HepG2 (cell line): Measurements from ENCODE around the gene CISD1. TPM values are rescaled to one million over a fixed set of nuclear protein-coding genes. Genes with fewer than 3 reads are reported as not detected.

ENCODE experiments used
- ATAC-seq: fragments of 200-7000 bp; cut with Tn5 transposase; 3 replicates; pipeline ENCODE4 v1.9.1; 2020; ENCODE audit warnings: mild to moderate bottlenecking, moderate library complexity
- BruUV-seq: library from RNA; stranded (reverse); fragments of 400-500 nt; replicated peaks from 2 replicates; lab custom pipeline; 2021; lab: Mats Ljungman, UMichigan
- CTCF ChIA-PET: fragments of 300-600 bp; formaldehyde crosslinking; extraction: SDS; loops from one replicate; lab custom pipeline; 2021; ENCODE audit warnings: low total read pairs, inconsistent platforms, low intra/inter-chr PET ratio; lab: Yijun Ruan, JAX
- POLR2A ChIA-PET: fragments of 350-600 bp; sonication (Branson Sonifier 250); formaldehyde crosslinking; loops from one replicate; lab custom pipeline; 2020; ENCODE audit warnings: antibody characterized with exemption, inconsistent platforms; lab: Yijun Ruan, JAX
- DNase-seq: peaks from one replicate; pipeline ENCODE4 v3.0.0-alpha.2; 2015; ENCODE audit warnings: low spot score
- FAIRE-seq: peaks from 3 replicates; lab custom pipeline; 2011; peaks lifted over from hg19 to GRCh38; lab: Jason Lieb, UNC
- H2AFZ ChIP-seq: one replicate; pipeline ENCODE4 v1.6.1; 2011; ENCODE audit warnings: low read length, inconsistent platforms
- H3K27ac ChIP-seq: fragments of 300-600 bp; 3 replicates; pipeline ENCODE4 v1.8.0; 2011; ENCODE audit warnings: mixed run types, mild to moderate bottlenecking, mixed read lengths, low read length, inconsistent platforms; ENCODE audit not compliant: insufficient read depth; ENCODE audit errors: extremely low read length
- H3K27me3 ChIP-seq, 2 experiments: fragments of 200-600 bp in 1 of 2; 2 replicates in 1 of 2; 3 replicates in 1 of 2; pipeline versions ENCODE4 v1.6.0 to v1.8.0; 2011; ENCODE audit warnings: low read length in 2 of 2, mild to moderate bottlenecking in 2 of 2, moderate library complexity in 2 of 2, inconsistent platforms in 1 of 2; ENCODE audit not compliant: insufficient read depth in 2 of 2, control insufficient read depth in 1 of 2
- H3K36me3 ChIP-seq, 2 experiments: fragments of 200-600 bp in 1 of 2; replicated peaks in 1 of 2; 2 replicates in 1 of 2; 3 replicates in 1 of 2; pipeline versions ENCODE4 v1.5.1 to v1.8.0; 2011; ENCODE audit warnings: low read length in 2 of 2, inconsistent platforms in 1 of 2; ENCODE audit not compliant: insufficient read depth in 2 of 2, control insufficient read depth in 1 of 2
- H3K4me1 ChIP-seq: 2 replicates; pipeline ENCODE4 v1.5.1; 2012; ENCODE audit warnings: low read length, inconsistent platforms; ENCODE audit not compliant: insufficient read depth
- H3K4me2 ChIP-seq: 2 replicates; pipeline ENCODE4 v1.6.0; 2011; ENCODE audit warnings: low read depth, low read length, inconsistent platforms
- H3K4me3 ChIP-seq, 3 experiments: fragments of 200-600 bp in 1 of 3; sonication (generic), shearing (Covaris generic) in 1 of 3; replicated peaks in 1 of 3; 2 replicates each; pipeline ENCODE4 v1.5.1; 2011 to 2016; ENCODE audit warnings: low read length in 3 of 3, inconsistent platforms in 2 of 3, low read depth in 2 of 3, mild to moderate bottlenecking in 2 of 3, control low read depth in 1 of 3, mixed read lengths in 1 of 3; ENCODE audit not compliant: insufficient read depth in 1 of 3
- H3K79me2 ChIP-seq: one replicate; pipeline ENCODE4 v1.6.1; 2011; ENCODE audit warnings: low read length, inconsistent platforms; ENCODE audit not compliant: insufficient read depth
- H3K9ac ChIP-seq: 2 replicates; pipeline ENCODE4 v1.6.0; 2011; ENCODE audit warnings: mild to moderate bottlenecking, low read depth, low read length, inconsistent platforms; ENCODE audit not compliant: insufficient read depth
- H3K9me3 ChIP-seq: 2 replicates; pipeline ENCODE4 v1.5.1; 2012; ENCODE audit warnings: mild to moderate bottlenecking, low read length
- H4K20me1 ChIP-seq: 2 replicates; pipeline ENCODE4 v1.6.0; 2011; ENCODE audit warnings: inconsistent platforms, mild to moderate bottlenecking, low read length, moderate library complexity; ENCODE audit not compliant: insufficient read depth
- BORCS8-MEF2B ChIP-seq: sonication (generic); formaldehyde crosslinking; IDR thresholded peaks from 2 replicates; pipeline ENCODE4 v1.8.0; 2022; ENCODE audit warnings: mild to moderate bottlenecking, missing genetic modification reagents
- NCOA5 ChIP-seq: sonication (generic); formaldehyde crosslinking; IDR thresholded peaks from 2 replicates; pipeline ENCODE4 v1.4.0; 2020; ENCODE audit warnings: missing genetic modification reagents
- POGZ ChIP-seq: sonication (generic); formaldehyde crosslinking; IDR thresholded peaks from 2 replicates; pipeline ENCODE4 v1.4.0; 2020; ENCODE audit warnings: mild to moderate bottlenecking, missing genetic modification reagents
- RARG ChIP-seq: sonication (generic); formaldehyde crosslinking; IDR thresholded peaks from 2 replicates; pipeline ENCODE4 v1.4.0; 2020; ENCODE audit warnings: low read depth, mild to moderate bottlenecking, missing genetic modification reagents
- ZFP82 ChIP-seq: sonication (generic); formaldehyde crosslinking; IDR thresholded peaks from 2 replicates; pipeline ENCODE4 v1.5.1; 2020; ENCODE audit warnings: mild to moderate bottlenecking, missing genetic modification reagents, borderline replicate concordance
- ZMYM3 ChIP-seq: sonication (generic); formaldehyde crosslinking; IDR thresholded peaks from 2 replicates; pipeline ENCODE4 v1.5.1; 2020; ENCODE audit warnings: mild to moderate bottlenecking, missing genetic modification reagents
- ZNF556 ChIP-seq: sonication (generic); formaldehyde crosslinking; IDR thresholded peaks from 2 replicates; pipeline ENCODE4 v1.4.0; 2020; ENCODE audit warnings: mild to moderate bottlenecking, missing genetic modification reagents, borderline replicate concordance
- ZNF674 ChIP-seq: sonication (generic); formaldehyde crosslinking; IDR thresholded peaks from 2 replicates; pipeline ENCODE4 v1.5.0; 2020; ENCODE audit warnings: low read depth, mild to moderate bottlenecking, missing genetic modification reagents
- WGBS: methylation state at CpG from one replicate; pipeline ENCODE4 v1.1.6; 2017; ENCODE audit warnings: low lambda C conversion rate; 5-methylcytosine and 5-hydroxymethylcytosine counted together
- in situ Hi-C: cut with HindIII; loops from 2 replicates; pipeline ENCODE4 v1.10.0; 2017; ENCODE audit warnings: low pct_unique_long_range_greater_than_20kb; ENCODE audit not compliant: extremely low pct_ligation_motif_present
- intact Hi-C: fragments of 100-400 bp; cut with micrococcal nuclease; formaldehyde crosslinking; loops from one replicate; pipeline ENCODE4 v1.10.0; 2022; ENCODE audit not compliant: unreplicated experiment
- polyA plus RNA-seq, 8 experiments: library from polyadenylated mRNA; depleted of rRNA in 3 of 8; stranded (reverse) in 7 of 8; unstranded in 1 of 8; fragments of >200 nt; fragmentation: Illumina TruSeq in 4 of 8; extraction: Trizol in 4 of 8; gene quantifications; 2 replicates each; pipeline versions ENCODE4 v1.2.1 to v1.2.3, GENCODE V29; 2011 to 2016; ENCODE audit warnings: low read depth in 4 of 8, missing spikeins in 1 of 8, mixed read lengths in 1 of 8; ENCODE audit not compliant: insufficient read depth in 1 of 8
- total RNA-seq, 5 experiments: library from RNA; depleted of rRNA; stranded (reverse); fragments of >200 nt; fragmentation: Illumina TruSeq; extraction: Trizol; gene quantifications; 2 replicates each; pipeline ENCODE4 v1.2.3, GENCODE V29; 2016; ENCODE audit warnings: low read depth in 1 of 5
- TF ChIP-seq, protein P1 (sequence below): sonication (generic); formaldehyde crosslinking; IDR thresholded peaks from 2 replicates; pipeline ENCODE4 v1.8.1; 2023; ENCODE audit warnings: missing genetic modification reagents, mild to moderate bottlenecking, borderline replicate concordance
- TF ChIP-seq, protein P2 (sequence below): sonication (generic); formaldehyde crosslinking; IDR thresholded peaks from 2 replicates; pipeline ENCODE4 v1.5.0; 2020; ENCODE audit warnings: missing genetic modification reagents, mild to moderate bottlenecking, borderline replicate concordance
- TF ChIP-seq, protein P3 (sequence below): sonication (generic); formaldehyde crosslinking; IDR thresholded peaks from 2 replicates; pipeline ENCODE4 v1.4.0; 2020; ENCODE audit warnings: low read depth, mild to moderate bottlenecking, missing genetic modification reagents
- TF ChIP-seq, protein P4 (sequence below): sonication (generic); formaldehyde crosslinking; IDR thresholded peaks from 2 replicates; pipeline ENCODE4 v1.8.1; 2023; ENCODE audit warnings: mild to moderate bottlenecking, missing genetic modification reagents
- TF ChIP-seq, protein P5 (sequence below): sonication (generic); formaldehyde crosslinking; IDR thresholded peaks from 2 replicates; pipeline ENCODE4 v1.5.1; 2020; ENCODE audit warnings: missing genetic modification reagents, mild to moderate bottlenecking, borderline replicate concordance

The CISD1 gene
- total and polyA plus RNA-seq, 2 of the 13 experiments (the other 11 are each of a cell fraction or from before 2014, with no cell fraction given): 63.4 to 78.9 TPM

DNA sequence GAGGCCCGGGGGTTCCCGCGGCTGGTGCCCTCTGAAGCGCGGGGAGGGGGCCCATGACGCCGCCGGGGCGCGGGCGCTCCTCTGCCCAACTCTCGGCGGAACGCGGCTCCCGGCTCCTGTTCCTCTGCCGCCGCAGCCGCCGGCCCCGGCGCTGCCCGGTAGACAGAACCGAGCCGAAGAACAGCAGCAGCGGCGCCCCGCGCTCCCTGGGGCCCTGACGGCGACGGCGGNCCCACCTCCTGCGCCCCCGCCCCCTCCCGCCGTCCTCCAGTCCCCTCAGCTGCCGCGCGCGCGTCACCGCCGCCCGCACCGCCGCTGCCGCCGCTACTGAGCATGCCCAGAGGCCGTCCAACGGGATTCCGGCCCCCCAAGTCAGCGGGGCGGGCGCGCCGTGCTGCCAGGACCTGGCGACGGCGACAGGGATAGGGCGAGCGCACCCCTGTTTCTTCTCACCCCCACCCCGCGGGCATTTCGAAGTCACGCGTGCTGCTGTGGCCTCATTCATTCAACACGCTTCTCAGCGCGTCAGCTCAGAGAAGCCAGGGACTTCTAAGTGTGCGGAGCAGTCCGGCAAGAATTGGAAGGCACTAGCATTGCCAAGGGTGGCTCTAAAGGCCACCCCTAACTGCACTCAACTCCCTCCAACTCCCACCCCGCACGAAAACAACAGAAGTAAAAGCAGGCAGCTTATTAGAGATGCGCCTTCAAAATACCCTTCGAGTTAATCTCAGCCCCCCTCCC lies 1.1 kb upstream of the CISD1 start, which contains the start of gene IPMK (continued):
- TF ChIP-seq, protein P1, sequence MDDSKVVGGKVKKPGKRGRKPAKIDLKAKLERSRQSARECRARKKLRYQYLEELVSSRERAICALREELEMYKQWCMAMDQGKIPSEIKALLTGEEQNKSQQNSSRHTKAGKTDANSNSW (CRISPR knock-in tag): 0 out of 2 replicates have a peak, but pooled peaks have one; percentile 17
- TF ChIP-seq ZFP82 (CRISPR knock-in tag): peak; percentile 48; the same call in 1 of the 2 replicates
- TF ChIP-seq, protein P2, sequence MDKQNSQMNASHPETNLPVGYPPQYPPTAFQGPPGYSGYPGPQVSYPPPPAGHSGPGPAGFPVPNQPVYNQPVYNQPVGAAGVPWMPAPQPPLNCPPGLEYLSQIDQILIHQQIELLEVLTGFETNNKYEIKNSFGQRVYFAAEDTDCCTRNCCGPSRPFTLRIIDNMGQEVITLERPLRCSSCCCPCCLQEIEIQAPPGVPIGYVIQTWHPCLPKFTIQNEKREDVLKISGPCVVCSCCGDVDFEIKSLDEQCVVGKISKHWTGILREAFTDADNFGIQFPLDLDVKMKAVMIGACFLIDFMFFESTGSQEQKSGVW (CRISPR knock-in tag): no peak
- no peak for TF ChIP-seq POGZ (CRISPR knock-in tag)

DNA sequence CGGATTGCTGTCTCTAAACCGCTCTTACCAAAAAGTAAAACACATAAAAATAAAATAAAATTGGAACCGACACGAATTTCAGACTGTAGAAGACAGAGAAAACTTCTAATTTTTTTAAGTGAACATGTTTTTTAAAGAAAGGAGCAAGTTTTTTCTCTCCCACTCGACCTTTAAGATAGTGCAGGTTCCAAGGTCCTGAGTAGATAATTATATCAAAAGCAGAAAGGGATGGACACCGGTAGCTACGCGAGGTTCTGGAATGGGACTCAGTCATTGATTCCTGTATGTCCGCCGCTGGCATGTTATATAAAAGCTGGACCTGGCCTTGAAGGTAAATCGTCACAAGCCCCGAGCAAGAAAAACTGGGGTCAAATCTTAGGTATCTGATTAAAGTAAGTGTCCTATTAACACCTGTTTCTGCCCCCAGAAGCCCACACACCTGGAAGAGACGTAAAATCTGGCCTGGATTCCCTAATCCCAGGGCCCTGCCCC lies 462 bp upstream of the CISD1 start:
- under 1% methylated on average over 12 of the region's 13 CpGs for WGBS
- peak; percentile 48 for ATAC-seq
- ChIA-PET CTCF (no interaction called here), POLR2A (interaction anchor here (0.6 to 3.9 kb wide), 15 partner anchors 10 to 1640 kb away, joined by 3 to 33 read pairs (median 3); partner anchors contain the start of gene PHYHIPL)
- H3K4me3 ChIP-seq: peak overlapping the region; percentile 74 to 88 (median 83)
- no peaks in the 10 kb centered on the region; a peak in 1 of 5 replicates for H3K27me3 ChIP-seq
- no peak for DNase-seq
- peaks cover 8% of the 10 kb centered on the region; the same call in 1 of the 2 replicates for H4K20me1 ChIP-seq
- peak overlapping the region; percentile 68 for H3K9ac ChIP-seq
- no peaks in the 10 kb centered on the region for H3K36me3 ChIP-seq
- peak overlapping the region; percentile 97 for H3K4me2 ChIP-seq
- in situ Hi-C loops: no loop called here
- H3K4me1 ChIP-seq: peaks cover 41% of the 10 kb centered on the region
- peaks cover 70% of the 10 kb centered on the region for H3K79me2 ChIP-seq
- intact Hi-C loops: loop anchor here (2.0 to 5.0 kb wide), 2 partner anchors 51 to 66 kb away; partner anchors contain the start of gene UBE2D1
- peak overlapping the region; percentile 80 for H2AFZ ChIP-seq
- no TSS peak for BruUV-seq
- H3K9me3 ChIP-seq: no peaks in the 10 kb centered on the region
- FAIRE-seq: no peak
- H3K27ac ChIP-seq: peak overlapping the region; percentile 92
- TF ChIP-seq ZMYM3 (CRISPR knock-in tag): no peak
- no peak for TF ChIP-seq NCOA5 (CRISPR knock-in tag)
- 0 out of 2 replicates have a peak, but pooled peaks have one; percentile 23 for TF ChIP-seq ZNF674 (CRISPR knock-in tag)
- TF ChIP-seq ZFP82 (CRISPR knock-in tag): 0 out of 2 replicates have a peak, but pooled peaks have one; percentile 34
- TF ChIP-seq RARG (CRISPR knock-in tag): no peak
- TF ChIP-seq, protein P3, sequence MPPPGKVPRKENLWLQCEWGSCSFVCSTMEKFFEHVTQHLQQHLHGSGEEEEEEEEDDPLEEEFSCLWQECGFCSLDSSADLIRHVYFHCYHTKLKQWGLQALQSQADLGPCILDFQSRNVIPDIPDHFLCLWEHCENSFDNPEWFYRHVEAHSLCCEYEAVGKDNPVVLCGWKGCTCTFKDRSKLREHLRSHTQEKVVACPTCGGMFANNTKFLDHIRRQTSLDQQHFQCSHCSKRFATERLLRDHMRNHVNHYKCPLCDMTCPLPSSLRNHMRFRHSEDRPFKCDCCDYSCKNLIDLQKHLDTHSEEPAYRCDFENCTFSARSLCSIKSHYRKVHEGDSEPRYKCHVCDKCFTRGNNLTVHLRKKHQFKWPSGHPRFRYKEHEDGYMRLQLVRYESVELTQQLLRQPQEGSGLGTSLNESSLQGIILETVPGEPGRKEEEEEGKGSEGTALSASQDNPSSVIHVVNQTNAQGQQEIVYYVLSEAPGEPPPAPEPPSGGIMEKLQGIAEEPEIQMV (CRISPR knock-in tag): no peak
- TF ChIP-seq ZNF556 (CRISPR knock-in tag): no peak
- TF ChIP-seq BORCS8-MEF2B: no peak
- TF ChIP-seq, protein P4, sequence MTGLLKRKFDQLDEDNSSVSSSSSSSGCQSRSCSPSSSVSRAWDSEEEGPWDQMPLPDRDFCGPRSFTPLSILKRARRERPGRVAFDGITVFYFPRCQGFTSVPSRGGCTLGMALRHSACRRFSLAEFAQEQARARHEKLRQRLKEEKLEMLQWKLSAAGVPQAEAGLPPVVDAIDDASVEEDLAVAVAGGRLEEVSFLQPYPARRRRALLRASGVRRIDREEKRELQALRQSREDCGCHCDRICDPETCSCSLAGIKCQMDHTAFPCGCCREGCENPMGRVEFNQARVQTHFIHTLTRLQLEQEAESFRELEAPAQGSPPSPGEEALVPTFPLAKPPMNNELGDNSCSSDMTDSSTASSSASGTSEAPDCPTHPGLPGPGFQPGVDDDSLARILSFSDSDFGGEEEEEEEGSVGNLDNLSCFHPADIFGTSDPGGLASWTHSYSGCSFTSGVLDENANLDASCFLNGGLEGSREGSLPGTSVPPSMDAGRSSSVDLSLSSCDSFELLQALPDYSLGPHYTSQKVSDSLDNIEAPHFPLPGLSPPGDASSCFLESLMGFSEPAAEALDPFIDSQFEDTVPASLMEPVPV (CRISPR knock-in tag): no peak
- TF ChIP-seq, protein P5, sequence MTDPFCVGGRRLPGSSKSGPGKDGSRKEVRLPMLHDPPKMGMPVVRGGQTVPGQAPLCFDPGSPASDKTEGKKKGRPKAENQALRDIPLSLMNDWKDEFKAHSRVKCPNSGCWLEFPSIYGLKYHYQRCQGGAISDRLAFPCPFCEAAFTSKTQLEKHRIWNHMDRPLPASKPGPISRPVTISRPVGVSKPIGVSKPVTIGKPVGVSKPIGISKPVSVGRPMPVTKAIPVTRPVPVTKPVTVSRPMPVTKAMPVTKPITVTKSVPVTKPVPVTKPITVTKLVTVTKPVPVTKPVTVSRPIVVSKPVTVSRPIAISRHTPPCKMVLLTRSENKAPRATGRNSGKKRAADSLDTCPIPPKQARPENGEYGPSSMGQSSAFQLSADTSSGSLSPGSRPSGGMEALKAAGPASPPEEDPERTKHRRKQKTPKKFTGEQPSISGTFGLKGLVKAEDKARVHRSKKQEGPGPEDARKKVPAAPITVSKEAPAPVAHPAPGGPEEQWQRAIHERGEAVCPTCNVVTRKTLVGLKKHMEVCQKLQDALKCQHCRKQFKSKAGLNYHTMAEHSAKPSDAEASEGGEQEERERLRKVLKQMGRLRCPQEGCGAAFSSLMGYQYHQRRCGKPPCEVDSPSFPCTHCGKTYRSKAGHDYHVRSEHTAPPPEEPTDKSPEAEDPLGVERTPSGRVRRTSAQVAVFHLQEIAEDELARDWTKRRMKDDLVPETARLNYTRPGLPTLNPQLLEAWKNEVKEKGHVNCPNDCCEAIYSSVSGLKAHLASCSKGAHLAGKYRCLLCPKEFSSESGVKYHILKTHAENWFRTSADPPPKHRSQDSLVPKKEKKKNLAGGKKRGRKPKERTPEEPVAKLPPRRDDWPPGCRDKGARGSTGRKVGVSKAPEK (CRISPR knock-in tag): no peak
